NCI-H146 (cell line): Measurements from ENCODE around the gene FXYD7.

Experiments used
- DNase-seq: peaks from one replicate; lab custom pipeline; 2025; lab: John Stamatoyannopoulos, UW

Gene FXYD7

GRCh38 chr19:35199481-35199880 is 56.4 kb downstream of the FXYD7 start:
- DNase-seq = no peak

- no peak for DNase-seq
These were observed 60.0 kb downstream of the FXYD7 start for GRCh38 chr19:35202722-35203688.
